Fibroblast of gingiva (primary cell): Measurements from ENCODE around the gene PELI1.

ENCODE experiments used
- DNase-seq: peaks from one replicate; pipeline ENCODE4 v3.0.0-alpha.2; 2011; ENCODE audit warnings: low read depth

PELI1 gene, protein sequence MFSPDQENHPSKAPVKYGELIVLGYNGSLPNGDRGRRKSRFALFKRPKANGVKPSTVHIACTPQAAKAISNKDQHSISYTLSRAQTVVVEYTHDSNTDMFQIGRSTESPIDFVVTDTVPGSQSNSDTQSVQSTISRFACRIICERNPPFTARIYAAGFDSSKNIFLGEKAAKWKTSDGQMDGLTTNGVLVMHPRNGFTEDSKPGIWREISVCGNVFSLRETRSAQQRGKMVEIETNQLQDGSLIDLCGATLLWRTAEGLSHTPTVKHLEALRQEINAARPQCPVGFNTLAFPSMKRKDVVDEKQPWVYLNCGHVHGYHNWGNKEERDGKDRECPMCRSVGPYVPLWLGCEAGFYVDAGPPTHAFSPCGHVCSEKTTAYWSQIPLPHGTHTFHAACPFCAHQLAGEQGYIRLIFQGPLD

DNA sequence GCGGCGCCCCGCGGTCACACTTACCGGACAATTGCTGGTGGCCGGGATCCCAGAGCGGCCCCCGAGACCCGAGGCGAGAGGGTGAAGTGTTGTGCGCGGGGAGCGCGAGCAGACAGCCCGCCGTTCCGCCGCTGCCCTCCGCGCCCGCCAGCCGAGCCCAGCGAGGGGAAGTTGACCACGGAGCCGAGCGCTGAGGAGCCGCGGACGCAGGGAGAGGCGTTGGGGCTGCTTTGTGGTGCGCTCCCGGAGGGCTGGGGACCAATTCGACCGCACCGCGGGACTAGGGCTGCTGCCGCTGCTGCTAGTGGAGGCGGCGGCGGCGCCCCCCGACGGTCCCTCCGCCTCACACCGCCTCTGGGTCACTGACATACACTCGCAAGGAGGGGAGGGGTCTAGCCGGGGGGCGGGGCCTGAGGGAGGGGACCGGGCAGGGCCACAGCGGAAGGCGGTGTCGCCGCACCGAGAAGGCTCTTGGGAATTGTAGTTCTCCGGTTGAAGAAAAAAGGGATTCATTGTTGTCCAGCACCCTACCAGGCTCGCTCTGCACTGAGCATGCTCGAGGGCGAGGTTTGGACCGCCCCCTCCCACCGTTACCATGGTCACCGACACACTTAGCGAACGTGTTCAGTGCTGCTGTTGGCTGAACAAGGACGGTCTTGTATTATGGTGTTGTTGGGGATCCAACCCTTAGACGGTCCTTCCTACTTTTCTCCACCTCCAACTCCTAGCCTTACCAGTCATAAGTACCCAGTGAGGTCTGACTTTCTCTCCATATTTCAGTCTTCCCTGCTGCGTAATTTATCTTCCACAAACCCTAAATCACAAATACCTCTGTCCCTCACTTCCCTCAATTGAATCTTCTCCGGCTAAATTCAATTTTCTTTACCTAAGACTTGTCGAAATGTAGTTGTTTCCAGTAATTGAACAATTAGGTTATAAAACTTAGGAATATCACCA, at the start of gene PELI1:
Gene PELI1, minus strand, starts transcription at position 364 of the 957 bp plus-strand sequence. CDS start 36,110 bp downstream, outside the sequence.
- DNase-seq = peak; percentile 94

DNA sequence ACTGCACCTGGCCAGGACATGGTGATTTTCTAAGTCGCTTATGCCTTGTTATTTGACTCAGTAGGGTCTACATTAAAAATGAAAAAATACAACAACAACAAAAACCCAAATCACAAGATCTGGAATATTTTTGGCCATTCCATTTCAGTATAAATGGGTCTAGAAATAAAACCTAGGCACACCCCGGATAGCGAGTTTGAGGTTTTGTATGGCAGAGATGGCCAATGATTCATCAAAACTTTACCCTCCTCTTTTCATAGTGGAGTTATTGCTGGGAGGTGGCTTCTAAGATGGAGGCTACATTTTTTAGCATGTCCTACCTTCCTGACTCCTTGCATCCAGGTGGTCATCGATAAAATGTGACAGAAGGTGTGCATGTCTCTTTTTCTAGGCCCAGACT, 49.3 kb upstream of the PELI1 start:
- no peak for DNase-seq

DNA sequence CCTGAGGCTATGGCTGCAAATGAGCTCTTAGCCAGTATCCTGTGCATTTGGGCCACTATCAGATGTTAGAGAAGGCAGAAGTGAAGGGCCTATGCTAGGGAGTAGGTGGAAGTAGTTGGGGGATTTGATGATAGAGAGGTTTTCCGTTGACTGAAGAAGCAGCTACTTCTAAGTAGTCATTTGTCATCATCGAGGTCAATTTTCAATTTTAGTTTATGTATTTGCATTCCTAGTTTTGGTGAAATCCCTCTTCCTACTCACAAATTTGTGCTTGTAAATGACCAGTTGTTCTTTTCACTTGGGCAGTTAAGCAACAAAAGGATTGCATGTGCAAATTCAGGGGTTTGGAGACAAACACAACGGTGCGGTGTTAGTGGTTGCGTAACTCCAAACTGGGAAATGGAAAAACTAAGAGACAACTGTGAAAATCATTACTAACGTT, 48.5 kb upstream of the PELI1 start:
- peak; percentile 80 for DNase-seq

DNA sequence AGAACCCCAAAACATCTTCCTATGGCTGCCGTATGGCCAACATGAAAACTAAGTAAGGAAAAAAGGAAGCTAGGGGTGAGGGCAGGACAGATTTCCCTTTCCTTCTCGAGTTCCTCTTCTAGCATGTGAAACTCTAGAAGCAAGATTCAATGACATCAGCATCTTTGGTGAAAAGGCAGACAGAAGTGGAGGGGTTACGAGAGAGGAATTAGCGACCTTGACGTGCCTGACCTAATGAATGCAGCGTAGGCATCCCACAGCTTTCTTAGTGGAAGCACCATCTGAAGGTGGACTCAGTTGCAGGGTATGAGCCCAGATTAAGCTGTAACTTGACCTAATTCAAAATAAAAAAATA, 47.9 kb upstream of the PELI1 start:
- DNase-seq = no peak

DNA sequence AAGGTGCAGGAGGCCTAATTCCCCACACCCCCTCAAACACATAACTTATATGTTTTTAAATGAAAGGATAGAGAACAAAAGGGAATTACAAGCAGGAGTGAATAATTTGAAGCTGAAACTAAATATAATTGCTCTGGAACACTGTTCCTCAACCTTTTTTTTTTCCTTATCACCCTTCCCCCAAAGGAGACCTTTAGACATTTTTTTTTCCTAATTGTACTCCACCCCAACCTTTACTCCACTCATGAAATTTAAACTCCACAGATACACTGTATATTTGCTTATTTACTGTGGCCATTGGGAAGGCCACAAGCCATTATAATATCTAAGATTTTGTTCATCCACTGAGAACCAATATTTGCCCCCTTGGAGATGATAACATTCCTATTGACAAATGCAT, 45.4 kb upstream of the PELI1 start:
- DNase-seq = no peak

DNA sequence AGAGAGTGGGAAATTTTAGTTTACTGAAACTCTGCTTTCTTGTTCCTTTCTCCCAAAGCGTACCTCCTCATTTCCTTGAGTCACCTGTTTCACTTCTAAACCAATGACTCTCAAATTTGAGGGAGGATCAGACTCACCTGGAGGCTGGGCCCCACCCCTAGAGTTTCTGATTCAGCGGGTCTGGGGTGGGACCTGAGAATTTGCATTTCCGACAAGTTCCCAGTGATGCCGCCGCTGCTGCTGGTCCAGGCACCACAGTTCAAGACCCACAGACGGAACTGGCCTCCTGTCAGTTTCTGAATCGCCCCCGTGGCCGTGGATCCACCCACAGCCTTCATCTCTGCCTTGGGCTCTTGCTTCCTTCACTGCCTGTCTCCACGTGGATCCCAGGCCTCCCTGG, 44.9 kb upstream of the PELI1 start:
- no peak for DNase-seq

DNA sequence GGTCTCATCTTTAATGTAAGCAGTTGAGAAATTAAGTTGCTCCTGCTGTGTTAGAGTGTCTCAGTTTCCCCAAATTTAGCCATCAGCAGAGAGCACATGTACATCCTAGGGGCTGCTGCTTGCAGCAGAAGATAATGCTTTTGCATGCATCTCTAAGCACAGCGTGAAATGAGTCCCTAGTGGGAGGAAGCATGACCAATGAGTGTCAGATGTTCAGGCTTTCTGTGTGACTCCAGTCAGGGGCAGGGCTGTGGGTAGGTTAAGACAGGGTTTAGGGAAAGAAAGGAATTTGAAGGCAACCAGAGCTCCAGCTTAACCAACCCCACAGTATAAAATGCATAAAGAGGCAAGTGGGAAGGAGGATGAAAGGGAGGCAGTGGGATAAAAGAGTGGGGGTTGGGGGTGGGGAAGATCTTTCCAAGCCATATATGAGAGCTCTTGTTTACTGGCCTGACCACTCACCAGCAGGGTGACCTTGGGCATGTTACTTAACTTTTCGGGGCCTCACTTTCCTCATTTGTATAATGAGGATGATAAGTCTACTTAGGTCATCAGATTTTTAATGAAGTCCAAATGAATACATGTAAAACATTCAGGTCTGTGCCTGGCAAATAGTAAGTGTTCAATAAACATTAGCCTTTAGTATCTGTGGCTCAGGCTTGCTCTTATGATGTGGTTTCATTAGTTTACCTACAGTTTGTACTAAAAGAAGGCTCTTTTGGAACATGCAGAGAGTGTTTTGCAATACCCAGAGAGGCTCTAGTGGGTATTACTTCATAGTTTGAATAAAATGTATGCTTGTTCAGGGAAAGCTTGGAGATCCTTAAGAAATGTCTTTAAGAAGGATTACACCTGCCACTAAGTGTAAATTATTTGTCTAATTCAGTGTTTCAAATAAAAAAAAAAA, 42.7 kb upstream of the PELI1 start:
- peak; percentile 18 for DNase-seq

DNA sequence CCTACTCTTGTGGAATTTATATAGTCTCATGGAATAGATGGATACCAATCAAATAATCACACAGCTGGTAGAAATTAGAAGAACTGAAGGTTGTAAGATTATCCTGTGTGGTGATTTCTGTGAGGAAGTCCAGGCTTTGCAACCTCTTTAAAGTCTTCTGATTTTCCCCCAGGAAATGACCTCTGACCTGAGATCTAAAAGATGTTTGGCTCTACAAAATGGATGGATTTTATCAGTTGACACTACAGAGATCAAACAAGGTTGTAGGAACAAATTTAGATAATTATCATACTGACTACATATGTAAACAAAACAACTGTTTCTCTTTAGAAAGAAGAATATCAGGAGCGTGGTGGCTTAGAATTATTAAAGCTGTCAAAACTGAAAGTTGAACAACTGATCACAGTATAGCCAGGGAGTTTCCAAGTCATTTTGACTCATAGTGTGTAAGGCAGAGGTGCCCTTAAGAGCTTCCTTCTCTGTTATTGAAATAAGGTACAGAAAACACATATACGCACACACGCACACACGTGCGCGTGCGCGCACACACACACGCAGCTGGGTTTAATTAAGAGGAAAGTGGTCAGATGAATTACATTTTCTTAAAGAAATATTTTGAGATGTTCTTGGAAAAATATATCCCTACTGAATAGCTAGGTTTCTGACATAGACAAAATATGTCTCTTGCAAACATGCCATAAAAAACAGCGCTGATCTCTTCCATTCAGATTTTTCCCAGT, 35.5 kb upstream of the PELI1 start:
- peak; percentile 49 for DNase-seq

DNA sequence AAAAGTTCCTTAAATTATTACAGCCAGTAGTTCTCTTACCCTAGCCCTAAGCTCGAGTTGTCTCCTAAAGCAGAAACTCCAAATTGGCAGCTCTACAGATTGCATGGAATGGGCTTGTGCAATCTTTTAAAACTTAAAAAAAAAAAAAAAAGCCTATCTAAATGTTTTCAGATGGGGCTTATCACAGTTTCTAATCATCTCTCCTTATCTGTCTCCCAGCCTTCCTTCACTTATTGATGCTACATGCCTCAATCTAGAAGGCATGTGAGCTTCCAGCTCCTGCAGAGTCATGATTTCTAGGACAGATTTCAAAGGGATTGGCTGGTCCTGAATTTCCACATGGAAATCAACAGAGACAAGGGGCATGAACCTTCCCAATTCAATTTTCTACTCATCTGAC, 33.1 kb upstream of the PELI1 start:
- peak; percentile 63 for DNase-seq

DNA sequence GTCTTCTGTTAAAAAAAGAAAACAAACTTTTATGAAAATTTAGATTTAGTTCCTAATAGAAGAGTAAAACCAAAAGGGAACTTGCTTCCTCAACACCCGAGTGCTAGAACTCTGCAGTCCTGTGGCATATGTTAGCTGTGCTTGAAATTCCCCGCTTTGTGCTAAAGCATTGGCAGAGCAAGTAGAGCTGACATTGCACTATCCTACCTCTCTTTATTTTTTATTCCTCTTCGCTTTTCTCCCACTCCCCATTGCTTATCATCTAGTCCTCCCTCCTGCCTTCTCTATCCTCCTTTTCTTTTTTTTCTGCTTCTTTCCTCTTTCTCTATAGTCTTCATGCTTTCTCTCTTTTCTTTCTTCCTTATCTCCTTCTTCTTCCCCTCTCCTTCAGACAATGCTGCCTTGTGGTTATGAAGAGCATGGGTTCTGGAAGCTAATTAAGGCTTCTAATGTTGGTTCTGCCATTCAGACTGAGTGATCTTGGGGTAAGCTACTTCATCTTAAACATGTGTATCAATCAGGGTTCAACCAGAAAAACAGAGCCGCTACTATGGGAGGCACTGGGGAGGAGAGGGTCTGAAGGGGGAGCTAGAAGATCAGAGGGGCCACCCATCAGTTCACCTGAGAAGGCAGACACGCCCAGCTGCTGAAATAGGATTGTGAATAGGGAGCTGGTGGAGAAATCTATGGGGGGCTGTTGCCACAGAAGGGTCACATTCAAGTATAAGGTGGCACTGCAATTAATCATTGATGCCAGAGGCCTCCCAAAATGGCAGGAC, 31.4 kb upstream of the PELI1 start:
- DNase-seq = no peak

DNA sequence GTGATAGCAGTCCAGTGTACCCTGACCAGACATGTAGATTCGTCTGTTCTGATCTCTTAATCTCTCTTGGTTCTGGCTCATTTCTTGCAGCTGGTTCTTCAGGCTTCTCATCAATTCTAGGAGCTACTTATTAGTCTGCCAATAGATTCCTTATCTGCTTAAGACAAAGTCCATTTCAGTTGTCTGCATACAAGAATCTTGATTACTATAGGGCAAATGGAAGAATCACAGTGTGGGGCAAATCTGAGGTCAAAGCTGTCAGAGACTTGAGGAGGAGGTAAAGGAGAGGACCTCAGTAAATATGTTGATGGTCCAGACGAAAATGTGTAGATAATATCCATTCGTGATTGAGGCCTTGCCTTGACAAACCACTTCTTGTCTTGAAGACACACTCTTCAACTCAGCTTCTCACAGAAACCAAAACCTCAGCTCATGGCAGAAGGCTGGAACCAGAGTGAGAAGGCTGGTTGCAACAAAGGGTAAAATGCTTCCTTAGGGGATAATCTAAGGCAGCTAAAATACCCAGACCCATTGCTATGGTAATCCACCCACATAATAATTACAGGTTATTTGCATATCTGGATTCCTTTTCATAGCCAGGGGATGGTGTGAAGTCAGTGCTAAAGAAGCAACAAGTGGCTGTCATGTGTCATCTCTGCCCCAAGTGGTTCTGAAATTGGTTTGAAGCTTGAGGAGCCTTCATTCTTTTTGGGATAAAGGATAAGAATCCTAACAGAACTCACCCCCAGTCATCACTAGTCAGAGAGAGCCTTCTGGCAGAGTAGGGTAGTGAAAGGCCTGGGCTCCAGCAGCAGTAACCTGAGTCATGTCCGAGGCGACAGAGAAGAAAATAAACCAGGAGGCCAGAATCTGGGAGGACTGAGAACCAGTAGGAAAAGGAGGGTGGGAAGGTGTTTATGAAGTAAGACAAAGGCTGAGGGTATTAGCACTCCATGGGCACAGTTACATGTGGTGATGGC, 29.2 kb upstream of the PELI1 start:
- no peak for DNase-seq

DNA sequence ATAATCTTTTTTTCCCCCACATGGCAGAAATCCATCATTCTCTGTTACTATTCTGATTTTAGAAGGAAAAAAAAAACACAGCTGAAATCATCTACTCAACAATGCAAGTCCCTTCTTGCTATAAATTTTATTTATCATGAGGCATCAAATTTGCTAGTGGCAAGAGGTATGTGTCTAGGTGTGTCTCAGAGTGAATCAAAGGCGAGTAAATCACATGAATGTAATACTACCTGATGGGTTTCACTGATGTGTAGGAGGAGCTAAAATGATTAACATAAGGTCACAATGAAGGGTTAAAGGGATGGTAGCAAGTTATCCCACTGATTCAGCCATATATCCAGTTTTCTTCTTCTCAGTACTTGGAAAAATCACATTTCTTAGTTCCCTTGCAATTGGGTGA, 24.5 kb upstream of the PELI1 start:
- DNase-seq = no peak

DNA sequence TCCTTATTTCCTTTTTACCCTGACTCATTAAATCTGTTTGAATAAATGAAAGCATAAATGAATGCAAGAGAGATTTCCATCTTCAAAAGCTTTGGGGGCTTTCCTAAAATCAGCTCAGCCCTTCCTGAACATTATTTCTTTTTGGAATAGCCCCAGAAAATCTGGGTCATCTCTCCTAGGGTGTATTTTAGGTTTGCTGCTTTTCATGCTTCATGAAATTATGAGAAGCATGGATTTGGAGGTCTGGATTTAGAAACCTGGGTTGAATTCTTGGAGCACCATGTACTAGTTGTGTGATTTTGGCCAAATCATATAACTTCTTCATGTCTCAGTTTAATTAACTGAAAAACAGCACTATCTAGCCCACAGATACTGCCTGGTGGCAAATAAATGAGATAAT, 24.0 kb upstream of the PELI1 start:
- DNase-seq = no peak

DNA sequence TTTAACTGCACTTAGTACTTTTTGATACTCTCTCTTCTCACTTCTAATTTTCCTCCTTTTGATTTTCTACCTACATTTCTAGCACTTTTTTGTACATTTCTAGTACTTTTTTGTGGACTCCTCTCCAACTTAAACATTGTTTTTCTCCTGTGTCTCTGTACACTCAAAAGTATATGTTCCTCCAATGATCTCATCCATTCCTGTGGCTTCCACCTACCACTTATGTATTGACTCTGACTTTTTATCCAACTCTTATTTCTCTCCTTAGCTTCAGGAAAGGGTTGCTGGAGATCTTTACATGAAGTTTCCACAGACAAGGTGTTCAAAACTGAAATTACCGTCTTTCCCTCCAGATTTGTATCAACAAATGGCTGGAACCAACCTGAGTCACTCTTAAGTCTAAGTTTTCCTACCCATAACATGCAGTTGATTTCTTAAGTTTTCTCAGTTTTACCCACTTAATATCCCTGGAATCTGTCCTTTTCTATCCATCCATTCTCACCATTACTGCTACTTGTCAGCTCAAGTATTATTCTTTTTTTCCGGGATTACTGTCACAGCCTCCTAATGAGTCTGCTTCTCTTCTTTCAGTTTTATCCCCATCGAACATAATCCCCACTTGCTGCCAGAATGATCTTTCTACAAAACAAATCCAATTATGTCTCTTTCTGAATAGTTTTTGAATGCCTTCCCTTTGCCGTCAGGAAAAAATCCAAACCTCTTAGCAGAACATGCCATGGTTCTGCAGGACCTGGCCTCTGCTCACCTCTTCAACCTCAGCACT, 22.6 kb upstream of the PELI1 start:
- DNase-seq = no peak

DNA sequence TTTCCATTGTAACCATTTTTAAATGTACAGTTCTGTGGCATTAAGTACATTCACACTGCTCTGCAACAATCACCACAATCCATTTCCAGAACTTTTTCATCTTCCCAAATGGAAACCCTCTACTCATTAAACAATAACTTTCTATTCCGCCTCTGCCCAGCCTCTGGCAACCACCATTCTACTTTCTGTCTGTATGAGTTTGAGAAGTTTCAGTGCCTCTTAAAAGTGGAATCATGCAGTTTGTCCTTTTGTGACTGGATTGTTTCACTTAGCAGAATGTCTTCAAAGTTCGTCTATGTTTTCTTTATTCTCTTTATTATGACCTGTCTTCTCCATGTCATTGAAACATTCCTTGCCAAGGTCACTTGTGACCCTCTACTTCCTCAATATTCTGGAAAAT, 22.0 kb upstream of the PELI1 start:
- no peak for DNase-seq

DNA sequence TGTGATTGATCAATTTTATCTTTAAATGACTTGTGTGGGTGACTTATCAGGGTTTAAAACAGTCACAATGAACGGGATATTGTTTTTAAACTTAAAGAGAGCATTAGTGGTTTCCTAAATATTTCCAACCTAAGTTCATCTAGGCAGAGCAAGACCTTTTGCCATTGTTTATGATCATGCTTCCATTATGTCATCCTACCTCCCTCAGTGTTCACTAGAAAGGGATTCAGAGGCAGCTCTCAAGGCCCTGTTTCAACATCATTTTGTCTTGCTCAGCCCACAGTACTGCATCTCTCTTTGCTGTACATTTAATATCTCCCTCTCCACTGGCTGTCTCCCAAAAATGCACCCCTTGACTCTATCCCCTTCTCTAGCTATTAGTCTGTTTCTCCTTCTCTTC, 21.5 kb upstream of the PELI1 start:
- no peak for DNase-seq

DNA sequence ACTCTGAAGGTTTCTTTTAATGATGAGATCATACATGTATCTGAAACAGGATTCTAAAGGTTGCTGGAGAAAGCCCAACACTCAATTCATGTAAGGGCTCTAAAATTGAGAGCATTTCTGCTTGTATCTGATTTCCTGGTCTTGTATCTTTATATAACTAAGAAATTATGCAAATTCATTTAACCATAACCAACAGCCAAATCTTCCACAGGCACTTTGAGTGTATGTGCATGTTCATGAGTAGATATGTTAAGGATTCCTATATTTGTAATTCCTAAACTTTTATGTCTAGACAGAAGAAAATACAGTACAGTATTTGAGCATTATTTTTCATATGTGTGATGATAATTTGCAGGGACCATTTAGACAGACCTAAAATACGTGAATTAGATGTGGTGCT, 20.4 kb upstream of the PELI1 start:
- no peak for DNase-seq

DNA sequence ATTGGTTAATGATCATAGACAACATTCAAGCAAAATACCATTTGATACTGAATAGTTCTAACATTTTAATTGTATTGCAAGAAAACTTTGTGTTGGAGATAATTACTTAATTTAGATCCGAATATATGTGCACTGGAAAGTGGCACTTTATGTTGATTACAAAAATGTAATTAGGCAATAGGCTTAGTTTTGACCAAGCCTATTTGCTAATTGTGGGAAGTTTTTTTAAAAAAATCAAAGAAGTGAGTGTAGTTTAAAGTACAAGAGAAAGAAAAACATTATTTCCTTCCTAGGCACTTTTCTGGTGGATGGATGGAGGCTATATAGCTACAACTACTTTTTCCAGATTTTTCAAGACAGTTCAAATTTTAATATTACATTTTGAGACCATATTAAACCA, 18.3 kb upstream of the PELI1 start:
- DNase-seq = no peak
